Colonic mucosa (tissue), 4 donors: Measurements from ENCODE around the gene MKKS. TPM values are rescaled to one million over a fixed set of nuclear protein-coding genes. Genes with fewer than 3 reads are reported as not detected.
"Not testable (repeated sequence)": the region's sequence is repeated elsewhere in the genome, so short reads cannot be mapped to it uniquely, and the experiment has no call there.

ENCODE experiments used
- DNase-seq: peaks from one replicate; pipeline ENCODE4 v3.0.0-alpha.2; 2020
- H3K27ac ChIP-seq: fragments of 200-600 bp; one replicate; pipeline ENCODE4 v1.8.0; 2021
- H3K27me3 ChIP-seq: fragments of 200-600 bp; one replicate; pipeline ENCODE4 v1.8.0; 2021
- H3K36me3 ChIP-seq: fragments of 200-600 bp; one replicate; pipeline ENCODE4 v1.8.0; 2021
- H3K4me1 ChIP-seq: fragments of 200-600 bp; one replicate; pipeline ENCODE4 v1.8.0; 2021; ENCODE audit warnings: mild to moderate bottlenecking
- H3K4me3 ChIP-seq: fragments of 200-600 bp; one replicate; pipeline ENCODE4 v1.8.0; 2021
- H3K9ac ChIP-seq, 2 donors: one replicate each; pipeline ENCODE4 v1.7.0; 2013; ENCODE audit warnings: control low read depth in 2 of 2, low read depth in 2 of 2, low read length in 2 of 2
- H3K9me3 ChIP-seq: fragments of 200-600 bp; one replicate; pipeline ENCODE4 v1.8.0; 2021
- CTCF ChIP-seq: fragments of 200-600 bp; IDR thresholded peaks from one replicate; pipeline ENCODE4 v1.8.0; 2022; ENCODE audit warnings: antibody characterized with exemption, mild to moderate bottlenecking
- intact Hi-C: fragments of 100-400 bp; cut with DNase I; formaldehyde crosslinking; loops from one replicate; pipeline ENCODE4 v1.14.1; 2022
- total RNA-seq, 2 donors: library from RNA; stranded (reverse); fragmentation: NEBNext Ultra II Directional in 1 of 2; extraction: Animal tissue kit (Norgen Biotek cat#: 25700) in 1 of 2; gene quantifications; one replicate each; pipeline ENCODE4 v1.2.1, GENCODE V29; 2021
- donor health status: healthy.
- donor health status: DM: no; HTN: no; CAD: no.
- donor health status: DM: no; HTN: no; CAD: no.

Gene MKKS
- total RNA-seq, 2 donors from 2014 or later: 22.6 to 24.9 TPM

GRCh38 chr20:10404959-10405530 lies 29.0 kb downstream of the MKKS start:
- Histone ChIP-seq H3K27ac (no peak overlapping the region), H3K27me3 (no peaks in the 10 kb centered on the region), H3K4me1 (no peaks in the 10 kb centered on the region), H3K4me3 (no peak overlapping the region), H3K9me3 (no peaks in the 10 kb centered on the region), H3K9ac (no peak overlapping the region), H3K36me3 (peaks cover 5% of the 10 kb centered on the region)
- no peak for DNase-seq
- TF ChIP-seq CTCF: no peak
- intact Hi-C loops: no loop called here

GRCh38 chr20:10404023-10404628 lies 29.9 kb downstream of the MKKS start:
- H3K9me3 ChIP-seq: no peaks in the 10 kb centered on the region
- H3K4me1 ChIP-seq: no peaks in the 10 kb centered on the region
- H3K9ac ChIP-seq: no peak overlapping the region
- no peak overlapping the region for H3K4me3 ChIP-seq
- H3K27me3 ChIP-seq: no peaks in the 10 kb centered on the region
- TF ChIP-seq CTCF: no peak
- H3K27ac ChIP-seq: no peak overlapping the region
- intact Hi-C loops: no loop called here
- peaks cover 5% of the 10 kb centered on the region for H3K36me3 ChIP-seq
- no peak for DNase-seq

GRCh38 chr20:10402938-10403608 lies 30.9 kb downstream of the MKKS start:
- H3K36me3 ChIP-seq: peaks cover 5% of the 10 kb centered on the region
- H3K4me1 ChIP-seq: no peaks in the 10 kb centered on the region
- intact Hi-C loops: no loop called here
- H3K27me3 ChIP-seq: no peaks in the 10 kb centered on the region
- no peak for TF ChIP-seq CTCF
- no peak overlapping the region for H3K9ac ChIP-seq
- no peaks in the 10 kb centered on the region for H3K9me3 ChIP-seq
- DNase-seq: no peak
- H3K4me3 ChIP-seq: no peak overlapping the region
- H3K27ac ChIP-seq: no peak overlapping the region

- intact Hi-C loops: no loop called here
- H3K4me3 ChIP-seq: no peak overlapping the region
- no peak overlapping the region for H3K9ac ChIP-seq
- DNase-seq: no peak
- H3K27ac ChIP-seq: no peak overlapping the region
- TF ChIP-seq CTCF: no peak
- H3K36me3 ChIP-seq: no peaks in the 10 kb centered on the region
- H3K27me3 ChIP-seq: no peaks in the 10 kb centered on the region
- no peaks in the 10 kb centered on the region for H3K4me1 ChIP-seq
- no peaks in the 10 kb centered on the region for H3K9me3 ChIP-seq
These were observed 35.1 kb downstream of the MKKS start for GRCh38 chr20:10398834-10399369.

- DNase-seq, H3K36me3 ChIP-seq, H3K9me3 ChIP-seq, H3K27me3 ChIP-seq, H3K27ac ChIP-seq, H3K4me3 ChIP-seq, intact Hi-C loops, H3K9ac ChIP-seq, H3K4me1 ChIP-seq: not testable (repeated sequence)
These were observed 39.3 kb downstream of the MKKS start for GRCh38 chr20:10394752-10395151.

GRCh38 chr20:10390709-10391108 lies 43.3 kb downstream of the MKKS start:
- Histone ChIP-seq H3K4me1 (no peaks in the 10 kb centered on the region), H3K9ac (no peak overlapping the region), H3K27ac (no peak overlapping the region), H3K36me3 (no peaks in the 10 kb centered on the region), H3K4me3 (no peak overlapping the region), H3K27me3 (no peaks in the 10 kb centered on the region), H3K9me3 (no peaks in the 10 kb centered on the region)
- intact Hi-C loops: no loop called here
- DNase-seq: no peak
- no peak for TF ChIP-seq CTCF
